Activated naive CD4-positive, alpha-beta T cell treated with anti-CD3 and anti-CD28 coated beads, Interleukin-2, amount 50 U/mL, for 24 hours (primary cell): ENCODE data around the gene TMEM184B.

Experiments used
- H3K27ac Mint-ChIP-seq: one replicate; pipeline ENCODE4 v1.8.0; 2021; ENCODE audit warnings: mild to moderate bottlenecking, mixed read lengths
- H3K27me3 Mint-ChIP-seq: one replicate; pipeline ENCODE4 v1.8.0; 2021; ENCODE audit warnings: mixed read lengths
- H3K36me3 Mint-ChIP-seq: one replicate; pipeline ENCODE4 v1.8.0; 2021; ENCODE audit warnings: mixed read lengths
- H3K4me1 Mint-ChIP-seq: one replicate; pipeline ENCODE4 v1.8.0; 2021; ENCODE audit warnings: mixed read lengths
- H3K4me3 Mint-ChIP-seq: one replicate; pipeline ENCODE4 v1.8.0; 2021; ENCODE audit warnings: mild to moderate bottlenecking, mixed read lengths
- H3K9me3 Mint-ChIP-seq: one replicate; pipeline ENCODE4 v1.8.0; 2021; ENCODE audit warnings: mixed read lengths

Gene TMEM184B

DNA sequence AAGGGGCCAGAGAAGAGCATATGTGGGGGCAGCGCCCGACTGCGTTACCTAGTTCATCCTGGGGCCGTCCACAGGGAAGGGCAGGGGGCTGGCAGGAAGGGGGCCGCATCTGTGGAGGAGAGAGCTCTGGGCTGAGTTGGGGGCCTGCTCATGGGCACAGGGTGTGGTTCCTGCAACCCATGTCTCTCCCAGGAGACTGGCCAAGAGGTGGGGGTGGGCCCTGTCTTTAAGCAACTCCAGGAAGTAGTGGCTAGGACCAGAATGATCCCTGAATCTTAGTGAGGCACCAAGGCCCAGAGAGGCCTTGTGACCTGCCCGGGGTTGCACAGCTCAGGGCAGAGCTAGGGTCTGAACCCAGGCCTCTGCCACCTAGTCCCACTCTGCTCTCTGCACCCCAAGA lies 22.5 kb upstream of the TMEM184B start:
- Mint-ChIP-seq H3K27ac (no peak overlapping the region), H3K9me3 (no peaks in the 10 kb centered on the region), H3K36me3 (no peaks in the 10 kb centered on the region), H3K4me1 (no peaks in the 10 kb centered on the region), H3K27me3 (no peaks in the 10 kb centered on the region), H3K4me3 (no peak overlapping the region)

DNA sequence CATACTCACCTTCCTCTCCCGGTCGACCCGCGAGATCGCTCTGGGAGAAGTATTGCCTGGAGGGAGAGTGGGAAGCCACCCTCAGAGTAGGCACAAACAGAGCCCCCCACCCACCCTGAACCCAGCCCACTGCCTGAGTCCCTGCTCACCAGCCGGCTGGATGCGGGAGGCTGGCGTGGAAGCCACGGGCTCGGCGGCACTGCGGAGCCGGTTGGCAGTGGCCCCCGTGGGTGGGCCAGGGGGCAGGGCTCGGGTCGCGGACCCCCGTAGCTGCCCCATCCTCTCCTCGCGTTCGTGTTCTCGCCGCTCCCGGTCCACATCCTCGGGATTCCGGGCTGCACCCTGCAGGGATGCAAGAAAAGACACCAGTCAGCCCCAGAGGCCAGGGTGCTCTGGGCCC lies 21.4 kb upstream of the TMEM184B start:
- Mint-ChIP-seq H3K4me1 (no peaks in the 10 kb centered on the region), H3K27me3 (no peaks in the 10 kb centered on the region), H3K9me3 (no peaks in the 10 kb centered on the region), H3K27ac (no peak overlapping the region), H3K36me3 (no peaks in the 10 kb centered on the region), H3K4me3 (no peak overlapping the region)

DNA sequence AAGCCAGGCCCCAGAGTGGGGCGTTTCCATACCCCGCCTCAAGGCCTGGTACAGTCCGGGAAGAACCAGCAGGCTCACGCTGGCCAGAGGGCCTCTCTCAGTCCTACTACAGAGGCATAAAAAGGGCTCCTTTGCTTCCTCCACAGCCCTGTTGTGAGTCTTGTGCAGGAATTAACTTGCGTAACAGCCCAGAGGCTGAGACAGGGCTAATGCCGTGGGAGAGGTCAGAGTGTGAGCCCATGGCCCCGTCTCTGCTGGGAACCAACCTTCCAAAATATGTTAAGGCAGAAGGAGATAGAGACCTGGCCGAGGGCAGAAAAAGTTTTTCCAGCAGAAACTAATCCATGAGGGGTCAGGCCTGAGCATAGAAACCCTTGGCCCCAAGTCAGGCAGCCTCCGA lies 19.9 kb upstream of the TMEM184B start:
- Mint-ChIP-seq H3K27me3 (no peaks in the 10 kb centered on the region), H3K4me1 (no peaks in the 10 kb centered on the region), H3K27ac (no peak overlapping the region), H3K36me3 (no peaks in the 10 kb centered on the region), H3K4me3 (no peak overlapping the region), H3K9me3 (no peaks in the 10 kb centered on the region)

DNA sequence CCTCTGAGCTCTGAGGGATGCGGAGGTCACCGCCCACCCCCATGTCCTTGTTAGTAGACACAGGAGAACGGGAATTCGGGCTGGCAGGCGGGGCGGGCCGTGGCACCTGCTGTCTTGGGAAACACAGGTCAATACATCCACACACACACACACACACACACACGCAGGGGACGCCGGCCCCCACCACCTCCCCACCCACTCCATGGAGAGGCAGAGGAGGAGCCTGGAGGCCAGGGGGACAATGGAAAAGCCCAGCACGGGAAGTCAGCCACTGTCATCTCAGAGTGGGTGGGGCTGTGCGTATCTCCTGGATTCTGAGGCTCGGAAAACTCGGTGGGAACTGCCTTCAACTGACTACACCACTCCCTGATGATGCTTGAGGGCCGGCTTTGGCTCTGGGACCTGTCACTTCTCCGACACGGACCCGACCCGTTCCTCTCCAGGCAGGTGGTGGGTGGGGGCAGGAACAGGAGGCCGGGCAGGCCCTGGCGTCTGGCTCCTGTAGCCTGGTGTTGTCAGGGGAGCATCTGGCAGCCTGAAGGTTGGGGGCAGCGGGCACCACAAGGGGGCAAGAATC lies 18.5 kb upstream of the TMEM184B start:
- no peaks in the 10 kb centered on the region for H3K9me3 Mint-ChIP-seq
- no peak overlapping the region for H3K27ac Mint-ChIP-seq
- H3K27me3 Mint-ChIP-seq: no peaks in the 10 kb centered on the region
- no peaks in the 10 kb centered on the region for H3K36me3 Mint-ChIP-seq
- H3K4me1 Mint-ChIP-seq: no peaks in the 10 kb centered on the region
- no peak overlapping the region for H3K4me3 Mint-ChIP-seq

DNA sequence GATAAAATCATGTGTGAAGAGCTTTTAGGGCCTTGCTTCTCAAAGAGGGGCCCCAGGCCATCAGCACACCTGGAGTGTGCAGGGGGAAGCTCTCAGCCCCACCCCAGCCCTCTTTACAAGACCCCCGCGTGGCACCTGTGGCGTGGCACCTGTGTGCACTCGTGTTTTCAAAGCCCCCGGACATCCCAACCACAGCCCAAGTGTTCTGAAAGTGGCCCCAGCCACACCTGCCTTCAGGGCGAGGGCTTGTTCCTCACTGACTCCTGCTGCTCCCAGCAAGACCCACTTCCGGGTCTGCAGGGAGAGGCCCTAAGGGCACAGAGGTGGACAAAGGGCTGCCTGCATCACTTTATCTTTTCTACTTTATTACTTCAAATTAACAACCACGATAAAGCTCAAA lies 17.5 kb upstream of the TMEM184B start:
- Mint-ChIP-seq H3K27ac (no peak overlapping the region), H3K4me3 (no peak overlapping the region), H3K9me3 (no peaks in the 10 kb centered on the region), H3K36me3 (no peaks in the 10 kb centered on the region), H3K4me1 (no peaks in the 10 kb centered on the region), H3K27me3 (no peaks in the 10 kb centered on the region)

GRCh38 chr22:38289583-38290082 lies 16.8 kb upstream of the TMEM184B start:
- no peaks in the 10 kb centered on the region for H3K4me1 Mint-ChIP-seq
- no peaks in the 10 kb centered on the region for H3K9me3 Mint-ChIP-seq
- no peak overlapping the region for H3K27ac Mint-ChIP-seq
- H3K36me3 Mint-ChIP-seq: no peaks in the 10 kb centered on the region
- no peak overlapping the region for H3K4me3 Mint-ChIP-seq
- no peaks in the 10 kb centered on the region for H3K27me3 Mint-ChIP-seq

DNA sequence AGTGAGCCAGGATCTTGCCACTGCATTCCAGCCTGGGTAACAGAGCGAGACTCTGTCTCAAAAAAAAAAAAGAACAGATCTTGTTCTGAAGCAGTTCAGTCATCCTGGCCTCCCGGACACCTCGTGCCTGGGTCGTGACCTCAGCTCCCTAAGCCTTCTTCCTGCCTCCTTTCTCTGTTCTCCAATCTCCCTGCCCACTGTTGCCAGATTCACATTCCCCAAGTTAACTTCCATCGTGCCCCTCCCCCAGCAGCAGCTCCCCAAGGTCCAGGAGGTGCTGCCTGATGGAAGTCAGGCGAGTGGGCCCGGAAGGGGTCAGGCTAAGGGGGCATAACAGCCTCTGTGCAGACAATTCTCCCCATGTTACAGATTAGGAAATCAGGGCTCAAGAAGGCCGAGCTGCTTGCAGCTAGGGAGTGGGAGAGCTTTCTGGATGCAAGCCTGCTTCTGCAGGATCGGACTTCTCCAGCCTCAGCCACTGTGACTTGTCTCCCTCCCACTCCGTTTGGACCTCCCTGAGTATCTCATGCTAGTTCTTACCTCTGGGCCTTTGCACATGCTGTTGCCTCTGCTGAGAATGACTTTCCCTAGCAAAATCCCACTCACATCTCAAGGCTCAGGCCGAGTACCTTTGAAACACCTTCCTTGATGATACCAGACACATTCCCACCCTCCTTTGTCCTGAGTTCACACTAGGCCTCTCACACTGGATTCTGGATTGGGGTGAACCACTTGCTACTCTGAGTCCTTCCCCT lies 14.3 kb upstream of the TMEM184B start:
- Mint-ChIP-seq H3K4me3 (no peak overlapping the region), H3K9me3 (no peaks in the 10 kb centered on the region), H3K27ac (no peak overlapping the region)

DNA sequence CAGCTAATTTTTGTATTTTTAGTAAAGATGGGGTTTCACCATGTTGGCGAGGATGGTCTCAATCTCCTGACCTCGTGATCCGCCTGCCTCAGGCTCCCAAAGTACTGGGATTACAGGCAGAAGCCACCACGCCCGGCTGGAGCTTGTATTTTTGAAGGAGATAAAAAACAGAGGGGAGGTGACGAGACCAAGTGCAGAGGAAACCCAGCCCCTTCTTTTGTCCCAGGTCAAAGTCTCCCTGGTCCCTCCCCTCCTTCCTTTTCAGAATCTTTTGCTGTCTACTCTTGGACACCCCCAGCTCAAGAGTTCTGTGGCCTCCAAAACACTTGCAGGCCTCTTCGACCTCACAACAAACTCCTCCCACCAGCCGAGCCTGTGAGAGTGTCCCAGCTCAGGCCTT lies 12.2 kb upstream of the TMEM184B start:
- Mint-ChIP-seq H3K27ac (no peak overlapping the region), H3K27me3 (no peaks in the 10 kb centered on the region), H3K9me3 (no peaks in the 10 kb centered on the region)

More for the DNA sequence above, 14.3 kb upstream of the TMEM184B start:
- Mint-ChIP-seq H3K36me3 (no peaks in the 10 kb centered on the region), H3K27me3 (no peaks in the 10 kb centered on the region), H3K4me1 (no peaks in the 10 kb centered on the region)

GRCh38 chr22:38284042-38284402 lies 11.2 kb upstream of the TMEM184B start:
- no peaks in the 10 kb centered on the region for H3K36me3 Mint-ChIP-seq
- no peaks in the 10 kb centered on the region for H3K9me3 Mint-ChIP-seq
- no peak overlapping the region for H3K27ac Mint-ChIP-seq
- no peak overlapping the region for H3K4me3 Mint-ChIP-seq
- no peaks in the 10 kb centered on the region for H3K27me3 Mint-ChIP-seq
- no peaks in the 10 kb centered on the region for H3K4me1 Mint-ChIP-seq

More for the DNA sequence above, 12.2 kb upstream of the TMEM184B start:
- Mint-ChIP-seq H3K4me3 (no peak overlapping the region), H3K36me3 (no peaks in the 10 kb centered on the region), H3K4me1 (no peaks in the 10 kb centered on the region)

GRCh38 chr22:38282397-38282796 lies 9.6 kb upstream of the TMEM184B start:
- no peaks in the 10 kb centered on the region for H3K36me3 Mint-ChIP-seq
- no peaks in the 10 kb centered on the region for H3K4me1 Mint-ChIP-seq
- no peak overlapping the region for H3K27ac Mint-ChIP-seq
- H3K4me3 Mint-ChIP-seq: no peak overlapping the region
- H3K9me3 Mint-ChIP-seq: no peaks in the 10 kb centered on the region
- no peaks in the 10 kb centered on the region for H3K27me3 Mint-ChIP-seq

GRCh38 chr22:38276166-38276565 lies 3.4 kb upstream of the TMEM184B start:
- no peaks in the 10 kb centered on the region for H3K9me3 Mint-ChIP-seq
- H3K27ac Mint-ChIP-seq: no peak overlapping the region
- no peaks in the 10 kb centered on the region for H3K27me3 Mint-ChIP-seq
- no peaks in the 10 kb centered on the region for H3K36me3 Mint-ChIP-seq
- peaks cover 17% of the 10 kb centered on the region for H3K4me1 Mint-ChIP-seq
- no peak overlapping the region for H3K4me3 Mint-ChIP-seq

DNA sequence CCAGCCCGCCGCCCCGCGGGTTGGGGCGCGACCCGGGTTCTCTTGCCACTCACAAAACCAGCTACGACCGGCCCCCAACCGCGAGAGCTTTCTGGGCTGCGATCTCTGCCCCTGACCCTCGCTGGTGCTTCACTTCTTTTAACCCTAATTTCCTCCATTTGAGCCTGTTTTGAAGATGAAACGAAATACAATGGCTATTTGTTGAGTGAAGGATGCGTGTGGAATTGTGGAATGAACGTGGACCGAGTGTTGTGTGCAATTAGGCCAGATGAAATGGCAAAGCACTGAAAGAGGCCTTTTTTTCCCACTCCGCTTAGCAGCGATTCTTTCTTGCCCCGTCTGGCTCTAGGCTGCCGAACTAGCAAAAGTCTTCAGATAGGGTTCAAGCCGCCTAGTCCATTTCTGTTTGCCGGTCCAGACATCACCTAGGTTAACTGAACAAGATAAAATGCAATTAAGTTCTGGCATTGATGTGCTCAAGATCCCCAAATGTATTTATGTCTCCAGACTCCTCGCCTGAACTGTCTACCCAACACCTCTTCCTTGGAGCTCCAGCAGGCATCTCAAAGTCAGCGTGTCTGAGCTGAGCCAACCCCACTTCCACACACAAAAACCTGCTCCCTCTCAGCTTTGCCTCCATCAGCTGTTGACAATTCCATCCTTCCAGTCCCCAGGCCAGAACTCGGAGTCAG lies 471 bp upstream of the TMEM184B start:
- no peaks in the 10 kb centered on the region for H3K27me3 Mint-ChIP-seq
- H3K36me3 Mint-ChIP-seq: no peaks in the 10 kb centered on the region
- H3K9me3 Mint-ChIP-seq: no peaks in the 10 kb centered on the region
- H3K4me1 Mint-ChIP-seq: peaks cover 39% of the 10 kb centered on the region
- H3K4me3 Mint-ChIP-seq: peak overlapping the region; percentile 95
- peak overlapping the region; percentile 95 for H3K27ac Mint-ChIP-seq

GRCh38 chr22:38271927-38272372 lies 860 bp downstream of the TMEM184B start:
- H3K27me3 Mint-ChIP-seq: no peaks in the 10 kb centered on the region
- H3K4me1 Mint-ChIP-seq: peaks cover 49% of the 10 kb centered on the region
- H3K36me3 Mint-ChIP-seq: no peaks in the 10 kb centered on the region
- peak overlapping the region; percentile 86 for H3K4me3 Mint-ChIP-seq
- H3K27ac Mint-ChIP-seq: peak overlapping the region; percentile 62
- no peaks in the 10 kb centered on the region for H3K9me3 Mint-ChIP-seq

DNA sequence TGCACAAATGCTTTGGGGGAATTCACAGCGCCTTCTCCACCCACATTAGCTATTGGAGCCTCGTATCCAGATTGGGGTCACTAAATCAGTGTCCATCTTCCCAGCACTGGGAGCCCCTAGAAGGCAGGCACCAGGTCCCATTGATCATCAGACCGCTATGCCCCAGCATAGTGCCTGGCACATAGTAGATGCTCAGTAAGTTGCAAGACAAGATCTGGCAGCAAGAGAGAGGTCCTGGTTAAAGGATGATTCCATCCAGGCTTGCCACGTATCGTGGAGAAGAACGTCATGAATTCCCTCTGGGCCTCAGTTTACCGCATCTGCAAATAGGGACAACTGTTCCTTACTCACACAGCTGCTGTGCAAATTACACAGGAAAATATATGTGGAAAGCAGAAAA lies 1.7 kb downstream of the TMEM184B start:
- Mint-ChIP-seq H3K4me1 (peaks cover 57% of the 10 kb centered on the region), H3K4me3 (peak overlapping the region; percentile 86), H3K36me3 (no peaks in the 10 kb centered on the region), H3K27me3 (no peaks in the 10 kb centered on the region), H3K9me3 (no peaks in the 10 kb centered on the region), H3K27ac (no peak overlapping the region)

DNA sequence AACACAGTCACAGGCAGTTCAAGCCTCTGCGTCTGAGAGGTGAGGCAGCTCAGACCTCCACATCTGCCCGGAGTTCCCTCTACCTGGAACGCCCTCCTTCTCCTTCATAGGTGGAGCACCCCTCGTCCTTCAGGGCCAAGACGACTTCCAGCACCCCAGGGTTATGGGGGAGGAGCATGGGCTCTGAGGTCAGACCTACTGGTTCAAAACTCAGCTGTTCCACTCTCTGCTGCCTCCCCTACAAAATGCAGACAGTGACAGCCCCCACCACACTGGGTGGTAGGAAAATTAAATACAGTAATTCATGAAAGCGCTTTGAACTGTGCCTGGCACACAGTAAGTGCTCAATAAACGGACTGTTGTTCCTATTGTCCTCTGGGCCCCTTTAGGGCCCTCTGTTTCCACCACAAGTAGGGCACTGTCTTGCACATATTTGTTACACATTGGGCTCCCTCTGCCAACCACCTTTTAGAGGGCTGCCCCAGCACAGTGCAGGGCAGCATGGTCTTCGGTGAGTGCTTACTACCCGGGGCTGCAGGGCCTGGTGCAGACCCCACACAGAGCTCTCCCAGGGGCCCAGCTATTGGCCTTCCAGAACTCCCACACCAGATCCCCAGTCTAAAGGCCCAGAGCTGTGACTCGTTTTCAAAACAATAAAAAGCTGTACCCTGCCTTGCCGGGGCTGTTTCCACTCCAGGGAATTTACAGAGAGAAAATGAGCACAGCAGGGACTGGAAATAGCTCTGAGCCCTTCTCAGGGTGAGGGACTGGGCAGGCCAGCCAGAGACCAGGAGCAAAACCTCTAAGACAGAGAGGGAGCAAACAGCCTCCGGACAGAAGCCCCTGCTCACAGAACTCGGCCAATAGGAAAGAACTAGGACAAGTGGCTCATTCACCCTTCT lies 2.5 kb downstream of the TMEM184B start:
- Mint-ChIP-seq H3K27me3 (no peaks in the 10 kb centered on the region), H3K4me3 (no peak overlapping the region), H3K4me1 (peaks cover 59% of the 10 kb centered on the region), H3K36me3 (no peaks in the 10 kb centered on the region), H3K27ac (peak overlapping the region; percentile 86), H3K9me3 (no peaks in the 10 kb centered on the region)
